HS-27A (cell line): Measurements from ENCODE around the gene SLC16A5.
"Not testable (repeated sequence)": the region's sequence is repeated elsewhere in the genome, so short reads cannot be mapped to it uniquely, and the experiment has no call there.

Experiments used
- DNase-seq: peaks from one replicate; pipeline ENCODE4 v3.0.0-alpha.2; 2012; ENCODE audit warnings: low read depth, missing footprints

SLC16A5 gene

DNA sequence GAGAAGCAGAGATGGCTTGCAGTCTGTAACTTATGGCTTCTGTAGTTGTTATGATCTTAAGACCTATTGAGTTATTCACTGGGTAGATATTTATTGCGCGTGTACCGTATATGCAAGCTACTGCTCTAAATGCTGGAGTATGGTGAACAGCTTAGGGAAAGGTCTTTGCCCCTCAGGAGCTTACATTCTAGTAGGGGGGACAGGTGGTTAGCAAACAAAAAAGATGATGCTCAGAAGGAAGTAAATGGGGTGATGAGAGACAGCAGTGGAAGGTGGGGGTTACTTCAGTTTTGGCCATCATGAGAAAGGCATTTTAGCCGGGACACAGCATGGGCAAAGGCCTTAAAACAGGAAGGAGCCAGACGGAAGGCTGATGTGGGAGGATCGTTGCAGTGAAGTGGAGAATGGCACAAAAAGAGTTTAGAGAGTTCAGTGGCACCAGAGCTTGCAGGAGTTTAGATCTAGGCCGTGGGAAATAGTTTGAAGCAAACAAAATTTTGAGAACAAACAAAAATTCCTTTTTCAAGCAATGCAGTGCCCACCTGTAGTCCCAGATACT, 24.1 kb downstream of the SLC16A5 start:
- no peak for DNase-seq

DNA sequence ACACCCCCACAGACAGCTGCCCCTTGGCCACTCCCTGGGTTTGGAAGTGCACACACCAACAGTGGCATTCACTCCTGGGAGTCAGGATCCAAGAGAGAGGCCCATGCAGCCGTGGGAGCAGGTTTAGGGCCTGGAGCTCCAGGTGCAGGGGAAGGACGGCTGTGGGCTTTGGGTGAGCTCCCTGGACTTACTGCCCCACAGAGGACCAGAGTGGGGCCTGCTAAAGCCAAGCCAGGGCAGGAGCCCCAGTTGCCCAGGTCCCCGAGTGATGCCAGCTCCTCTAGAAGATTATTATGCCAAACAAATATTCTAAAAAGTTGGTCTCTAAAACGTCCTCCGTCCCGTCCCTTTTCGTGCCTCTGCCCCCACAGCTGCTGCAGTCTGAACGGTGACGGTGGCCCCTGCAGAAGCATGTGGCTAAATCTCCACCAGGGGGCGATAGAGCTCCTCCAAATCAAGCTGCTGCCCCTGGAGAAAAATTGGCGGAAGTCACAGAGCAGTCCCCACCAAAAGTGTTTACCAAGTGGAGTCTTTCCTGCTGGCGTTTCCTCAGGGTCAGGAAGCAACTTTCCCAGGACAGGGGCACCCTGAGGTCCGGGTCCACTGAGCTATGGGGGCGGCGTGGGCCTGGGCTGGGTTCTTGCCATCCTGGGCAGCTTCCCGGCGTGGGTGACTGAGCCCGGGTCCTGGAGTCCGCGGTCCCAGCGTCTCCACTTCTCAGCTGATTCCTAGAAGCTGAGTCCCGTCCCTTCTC, 26.2 kb downstream of the SLC16A5 start:
- DNase-seq: peak; percentile 55

DNA sequence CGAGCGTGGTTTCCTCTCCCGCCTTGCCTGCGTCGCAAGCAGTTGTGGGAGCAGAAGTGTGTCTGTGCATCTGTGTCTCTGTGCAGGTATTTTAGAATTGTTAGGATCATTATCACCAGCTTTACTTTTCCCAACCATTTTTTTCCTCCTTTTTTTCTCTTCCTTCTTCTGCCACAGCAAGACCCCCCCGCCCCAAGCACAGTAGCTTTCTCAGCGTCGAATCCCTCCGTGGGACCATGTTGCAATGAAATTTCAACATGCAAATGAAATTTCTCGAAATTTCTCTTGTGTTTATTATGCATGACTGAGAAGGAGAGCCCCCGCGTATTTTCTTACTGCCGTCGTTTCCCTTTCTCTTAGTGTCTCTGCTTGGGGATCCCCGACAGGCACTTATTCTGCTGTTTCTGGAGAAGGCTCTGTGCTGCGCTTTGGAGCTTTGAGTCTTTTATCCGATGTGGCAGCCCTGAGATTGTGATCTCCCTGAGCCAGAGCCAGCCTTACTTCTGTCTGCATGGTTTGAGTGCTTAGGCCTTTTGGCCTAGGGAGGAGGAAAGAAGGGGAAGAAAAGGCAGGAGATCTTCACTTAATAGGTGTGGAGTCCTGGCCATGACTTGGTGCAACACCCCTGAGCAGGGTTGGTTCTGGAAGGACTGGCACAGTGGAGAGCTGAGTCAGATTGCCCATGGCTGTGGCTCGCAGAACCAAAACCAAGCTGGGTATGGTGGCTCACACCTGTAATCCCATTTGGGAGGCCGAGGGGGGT, 27.0 kb downstream of the SLC16A5 start:
- no peak for DNase-seq

DNA sequence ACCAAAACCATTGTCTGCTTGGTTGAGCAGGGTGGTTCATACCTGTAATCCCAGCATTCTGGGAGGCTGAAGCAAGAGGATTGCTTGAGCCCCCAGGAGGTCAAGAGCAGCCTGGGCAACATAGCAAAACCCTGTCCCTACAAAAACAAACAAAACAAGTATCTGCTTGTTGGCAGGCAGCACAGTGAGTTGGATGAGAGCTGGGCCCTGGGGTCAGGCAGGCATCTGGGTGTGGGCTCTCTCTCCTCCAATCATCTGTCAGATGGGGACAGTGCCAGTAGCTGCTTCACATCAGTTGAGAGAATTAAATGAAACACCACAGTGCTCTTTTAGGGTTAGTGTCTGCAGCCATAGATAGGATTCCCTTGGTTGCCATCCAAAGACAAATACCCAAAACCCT, 27.8 kb downstream of the SLC16A5 start:
- DNase-seq: no peak

DNA sequence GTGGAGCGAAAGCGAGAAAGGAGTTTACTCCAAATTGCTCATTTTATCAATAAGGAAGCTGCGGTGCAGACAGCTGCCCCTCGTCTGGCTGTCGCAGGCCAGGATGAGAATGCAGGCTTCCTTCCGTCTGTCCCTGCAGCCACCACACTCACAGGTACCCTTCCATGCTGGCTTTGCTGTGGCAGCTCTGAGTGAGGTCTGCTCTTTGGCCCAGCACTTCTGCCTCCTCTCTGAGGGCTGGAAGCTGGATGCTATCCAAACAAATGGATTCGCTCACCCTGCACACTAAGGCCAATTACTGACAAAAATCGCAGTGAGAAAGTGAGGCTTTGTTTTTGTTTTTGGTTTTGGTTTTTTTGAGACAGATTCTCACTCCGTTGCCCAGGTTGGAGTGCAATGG, 29.0 kb downstream of the SLC16A5 start:
- DNase-seq: no peak

DNA sequence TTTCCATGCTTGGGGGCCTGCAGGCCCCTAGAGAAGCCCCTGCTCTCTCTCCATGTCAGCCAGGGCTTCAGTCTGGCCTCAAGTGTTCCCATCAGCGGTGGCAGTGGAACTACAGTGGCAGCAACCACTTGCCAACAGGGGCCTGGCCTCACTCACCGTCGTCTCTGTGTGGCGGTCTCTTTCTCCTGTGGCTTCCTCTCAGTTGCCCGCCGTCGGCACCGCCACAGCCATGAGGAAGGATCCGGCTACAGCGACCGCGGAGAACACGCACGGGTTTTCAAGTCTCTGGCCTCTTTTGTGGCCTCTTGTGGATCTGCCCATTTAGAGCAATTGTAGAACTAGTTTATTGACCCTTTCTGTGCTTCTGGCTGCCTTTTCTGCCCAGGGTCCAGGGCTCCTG, 30.6 kb downstream of the SLC16A5 start:
- no peak for DNase-seq

DNA sequence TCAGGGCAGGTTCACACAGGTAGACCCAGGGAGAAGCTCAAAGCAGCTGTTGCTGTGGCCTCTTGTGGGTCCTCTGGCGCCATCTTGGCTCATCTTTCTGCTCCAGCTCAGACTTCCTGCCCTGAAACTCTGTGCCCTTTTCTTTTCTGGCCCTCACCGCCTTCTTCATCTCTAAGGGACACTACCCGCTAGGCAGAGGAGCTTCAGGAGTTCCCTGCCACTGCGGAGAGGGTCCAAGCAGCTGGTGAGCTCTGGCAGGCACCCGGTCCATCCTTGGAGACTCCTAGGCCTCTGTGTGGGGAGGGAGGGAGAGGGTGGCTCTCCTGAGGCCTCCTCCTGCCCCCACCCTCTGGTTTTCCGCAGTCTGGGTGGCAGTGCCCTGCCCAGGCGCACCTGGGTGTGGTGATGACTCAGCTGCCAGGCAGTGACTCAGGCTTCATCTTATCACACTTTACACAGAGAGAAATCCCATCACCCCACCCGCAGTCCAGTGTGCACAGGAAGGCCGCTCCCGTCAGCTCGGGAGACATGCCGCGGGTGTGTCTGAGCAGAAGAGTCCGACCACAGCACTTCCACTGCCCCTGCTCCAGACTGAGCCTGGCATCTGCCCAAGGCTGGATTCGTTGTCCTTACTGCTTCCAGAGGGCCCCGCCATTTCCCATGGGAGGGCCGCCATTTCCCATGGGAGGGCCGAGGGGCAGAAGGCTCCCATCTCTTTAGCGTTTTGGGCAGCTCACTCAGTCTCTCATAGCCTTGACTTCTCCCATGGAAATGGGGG, 36.5 kb downstream of the SLC16A5 start:
- peak; percentile 91 for DNase-seq

DNA sequence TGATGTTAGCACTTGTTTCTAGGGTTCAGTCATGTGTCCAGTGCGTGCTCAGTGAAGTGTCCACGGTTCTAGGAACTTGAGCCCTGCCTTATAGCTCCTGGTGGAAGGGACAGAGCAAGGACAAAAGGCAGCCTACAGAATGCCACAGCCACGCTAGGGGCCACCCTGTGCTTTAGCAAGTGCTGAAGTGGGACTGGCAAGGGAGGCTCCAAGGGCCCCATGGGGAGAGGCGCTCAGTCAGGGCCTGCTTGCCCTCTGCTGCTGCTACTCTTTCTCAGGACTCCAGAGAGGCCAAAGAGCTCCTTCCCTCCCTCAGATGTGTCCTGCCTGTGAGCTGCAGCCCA, 37.0 kb downstream of the SLC16A5 start:
- DNase-seq: no peak

DNA sequence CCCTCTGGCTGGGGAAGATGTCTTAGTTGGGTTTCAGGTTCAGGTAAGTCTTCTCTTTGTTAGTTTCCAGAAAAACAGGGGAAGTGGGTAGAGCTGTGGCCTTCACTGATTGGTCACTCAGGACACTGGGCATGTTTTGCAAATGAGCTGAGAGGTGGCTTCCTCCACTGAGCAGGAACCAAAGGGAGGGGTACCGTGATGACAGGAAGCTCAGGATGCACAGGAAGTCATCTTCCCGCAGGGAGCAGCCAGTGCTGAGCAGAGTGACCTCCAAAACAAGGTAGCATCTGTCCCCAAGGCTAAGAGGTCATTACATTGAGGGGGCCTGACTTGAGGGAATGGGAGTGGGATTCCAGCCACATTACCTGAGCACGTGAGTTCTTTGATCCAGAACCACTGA, 38.2 kb downstream of the SLC16A5 start:
- DNase-seq: no peak

DNA sequence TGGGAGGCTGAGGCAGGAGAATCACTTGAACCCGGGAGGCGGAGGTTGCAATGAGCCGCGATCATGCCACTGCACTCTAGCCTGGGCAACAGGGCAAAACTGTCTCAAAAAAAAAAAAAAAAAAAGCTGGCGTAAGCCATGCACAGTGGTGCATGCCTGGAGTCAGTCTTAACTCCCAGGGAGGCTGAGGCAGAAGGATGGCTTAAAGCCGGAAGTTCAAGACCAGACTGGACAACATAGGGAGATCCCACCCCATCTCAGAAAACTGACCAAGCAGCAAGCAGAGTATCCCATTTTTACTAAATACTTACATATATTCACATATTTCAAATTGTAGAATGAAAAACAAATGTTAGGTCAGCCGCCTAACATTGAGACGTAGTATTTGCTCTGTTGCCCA, 39.2 kb downstream of the SLC16A5 start:
- no peak for DNase-seq

DNA sequence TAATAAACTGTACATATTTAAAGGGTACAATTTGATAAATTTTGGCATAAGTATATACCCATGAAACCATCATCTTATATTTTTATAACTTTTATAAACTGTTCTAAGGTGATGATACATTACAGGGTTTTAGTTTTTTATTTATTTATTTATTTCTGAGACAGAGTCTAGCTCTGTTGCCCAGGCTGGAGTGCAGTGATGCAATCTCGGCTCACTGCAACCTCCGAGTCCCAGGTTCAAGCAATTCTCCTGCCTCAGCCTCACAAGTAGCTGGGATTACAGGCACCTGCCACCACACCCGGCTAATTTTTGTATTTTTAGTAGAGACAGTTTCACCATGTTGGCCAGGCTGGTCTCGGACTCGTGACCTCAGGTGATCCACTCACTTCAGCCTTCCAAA, 40.2 kb downstream of the SLC16A5 start:
- DNase-seq: not testable (repeated sequence)

DNA sequence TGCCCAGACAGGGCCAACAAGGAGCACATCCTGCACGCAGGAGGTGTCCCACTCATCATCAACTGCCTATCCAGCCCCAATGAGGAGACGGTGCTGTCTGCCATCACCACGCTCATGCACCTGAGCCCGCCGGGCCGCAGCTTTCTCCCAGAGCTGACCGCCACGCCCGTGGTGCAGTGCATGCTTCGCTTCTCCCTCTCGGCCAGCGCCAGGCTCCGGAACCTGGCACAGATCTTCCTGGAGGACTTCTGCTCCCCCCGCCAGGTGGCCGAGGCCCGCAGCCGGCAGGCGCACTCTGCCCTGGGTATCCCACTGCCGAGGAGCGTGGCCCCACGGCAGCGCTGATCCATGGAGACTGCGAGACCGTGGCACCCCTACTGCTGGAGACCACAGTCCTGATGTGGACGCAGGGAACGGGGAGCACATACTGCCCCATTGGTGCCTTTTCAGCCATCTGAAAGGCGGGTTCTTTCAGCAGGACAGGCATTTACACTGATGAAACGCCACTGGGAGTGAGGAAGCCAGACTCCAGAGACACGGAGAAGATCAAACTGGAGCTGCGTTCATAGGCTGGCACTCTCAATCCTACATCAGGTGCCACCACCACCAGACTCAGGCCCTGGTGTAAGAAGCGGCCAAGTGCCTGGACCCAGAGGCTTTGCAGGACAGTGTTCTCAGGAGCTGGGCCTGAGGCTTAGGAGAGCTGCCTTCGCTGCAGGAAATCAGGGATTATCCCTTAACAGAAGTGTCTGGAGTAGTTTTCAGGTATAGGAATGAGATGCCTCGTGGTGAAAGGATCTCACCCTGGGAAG, 41.1 kb downstream of the SLC16A5 start:
- DNase-seq: no peak

DNA sequence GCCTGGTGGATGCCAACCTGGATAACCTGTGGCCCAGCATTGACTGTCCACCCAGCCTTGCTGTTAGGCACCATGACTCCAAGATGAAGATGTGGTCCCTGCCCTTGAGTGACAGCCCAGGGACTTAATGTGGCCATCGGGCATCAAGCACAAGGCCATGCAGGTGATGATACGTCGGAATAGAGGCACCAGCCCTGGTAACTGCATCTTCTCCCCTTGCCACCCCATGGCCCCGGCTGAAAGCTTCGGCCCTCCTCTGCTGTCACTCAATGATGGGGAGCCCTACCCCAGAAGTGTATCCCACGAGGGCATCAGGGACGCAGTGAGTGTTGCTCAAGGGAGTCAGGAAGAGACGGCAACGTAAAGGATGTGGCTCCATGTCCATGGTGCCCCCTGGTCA, 41.8 kb downstream of the SLC16A5 start:
- DNase-seq: no peak

DNA sequence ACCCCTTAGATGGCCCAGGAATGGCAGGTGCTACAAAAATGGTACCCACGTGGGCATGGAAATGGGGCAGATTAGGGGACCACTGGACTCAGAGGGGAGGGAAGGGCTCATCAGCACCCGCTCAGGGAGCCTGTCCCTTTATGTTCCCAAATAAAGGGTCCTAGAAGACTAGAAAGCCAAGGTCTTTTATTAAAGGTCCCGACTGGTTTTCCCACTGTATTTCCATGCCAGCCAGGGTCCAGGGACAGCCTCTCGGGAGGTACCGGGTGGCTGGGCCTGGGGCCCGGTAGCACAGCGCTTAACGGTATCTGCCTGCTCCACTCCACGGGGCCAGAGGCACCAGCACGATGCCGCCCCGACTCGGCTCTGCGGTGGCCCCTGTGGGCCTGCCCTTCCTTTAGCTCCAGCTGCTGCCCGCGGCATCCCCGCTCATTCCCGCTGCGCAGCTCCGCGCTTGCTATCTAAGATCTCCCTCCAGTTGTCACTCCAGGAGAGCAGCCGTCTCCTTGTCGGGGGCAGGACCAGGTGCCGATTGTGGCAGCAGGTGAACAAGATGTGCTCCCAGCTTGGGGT, 42.4 kb downstream of the SLC16A5 start:
- no peak for DNase-seq

DNA sequence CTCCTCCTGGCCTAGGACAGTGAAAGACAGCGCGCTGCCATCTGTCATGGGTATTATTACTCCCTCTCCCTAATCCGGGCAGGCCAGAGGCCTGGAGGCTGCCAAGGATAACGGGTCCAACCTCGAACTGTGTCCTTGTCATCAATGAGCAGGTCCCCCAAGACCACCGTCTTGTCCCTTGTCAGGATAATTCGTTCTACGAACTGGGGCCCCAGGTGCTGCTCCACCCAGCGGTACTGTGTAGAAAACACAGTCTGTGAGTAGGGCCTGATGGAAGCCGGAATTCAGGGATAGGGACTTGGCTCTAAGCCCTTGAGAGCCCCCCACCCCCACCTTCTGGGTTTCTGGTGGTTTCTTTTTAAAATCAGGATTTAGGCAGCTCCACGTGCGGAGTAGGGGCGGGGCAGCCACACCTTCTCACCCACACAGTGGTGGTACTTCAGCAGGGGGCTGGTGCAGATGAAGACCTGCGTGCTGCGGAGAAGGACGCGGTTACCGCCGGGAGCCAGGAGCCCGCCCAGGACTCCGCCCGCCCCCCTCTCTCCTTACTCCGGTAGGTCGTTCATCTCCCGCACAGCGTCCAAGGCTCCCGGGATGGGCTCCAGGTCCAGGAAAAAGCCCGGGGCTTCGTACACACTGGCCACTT, 43.0 kb downstream of the SLC16A5 start:
- no peak for DNase-seq

DNA sequence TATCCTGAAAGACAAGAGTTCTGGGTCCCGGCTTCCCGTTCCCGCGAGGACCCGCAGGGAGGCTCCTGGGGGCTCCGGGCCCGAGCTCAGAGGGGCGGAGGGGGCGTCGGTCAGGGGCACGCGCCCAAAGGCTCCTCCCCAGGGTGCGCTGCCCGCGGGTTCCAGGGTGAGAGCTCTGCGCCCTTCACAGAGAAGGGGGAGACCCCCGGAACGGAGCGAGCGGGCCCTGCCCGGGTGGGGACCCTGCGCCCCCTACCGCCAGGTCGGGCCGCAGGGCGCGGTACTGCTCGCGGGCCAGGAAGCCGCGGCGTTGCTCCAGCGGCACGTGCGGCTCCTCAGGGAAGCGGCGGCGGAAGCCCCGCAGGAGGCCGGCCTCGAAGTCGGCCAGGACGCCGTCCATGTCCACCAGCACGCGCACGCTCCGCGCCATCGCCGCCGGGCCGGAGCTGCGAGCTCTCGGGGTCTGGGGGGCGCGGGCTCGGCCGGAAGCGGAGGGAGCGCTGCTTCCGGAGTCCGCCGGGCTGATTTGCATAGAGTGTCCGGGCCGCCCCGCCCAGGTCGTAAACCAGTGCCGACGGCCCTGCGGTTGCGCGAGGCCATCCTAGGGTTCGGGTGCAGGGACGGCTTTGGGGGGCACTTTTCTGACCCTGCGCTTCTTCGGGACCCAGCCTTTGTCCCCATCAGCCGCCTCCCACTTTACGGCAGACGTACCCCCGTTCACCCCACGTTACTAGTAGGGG, 43.7 kb downstream of the SLC16A5 start, which contains the start of gene NT5C:
Gene NT5C (minus strand): TSS at position 465 of the 740 bp plus-strand sequence. CDS start 35 bp downstream, at position 430.
- DNase-seq: no peak

DNA sequence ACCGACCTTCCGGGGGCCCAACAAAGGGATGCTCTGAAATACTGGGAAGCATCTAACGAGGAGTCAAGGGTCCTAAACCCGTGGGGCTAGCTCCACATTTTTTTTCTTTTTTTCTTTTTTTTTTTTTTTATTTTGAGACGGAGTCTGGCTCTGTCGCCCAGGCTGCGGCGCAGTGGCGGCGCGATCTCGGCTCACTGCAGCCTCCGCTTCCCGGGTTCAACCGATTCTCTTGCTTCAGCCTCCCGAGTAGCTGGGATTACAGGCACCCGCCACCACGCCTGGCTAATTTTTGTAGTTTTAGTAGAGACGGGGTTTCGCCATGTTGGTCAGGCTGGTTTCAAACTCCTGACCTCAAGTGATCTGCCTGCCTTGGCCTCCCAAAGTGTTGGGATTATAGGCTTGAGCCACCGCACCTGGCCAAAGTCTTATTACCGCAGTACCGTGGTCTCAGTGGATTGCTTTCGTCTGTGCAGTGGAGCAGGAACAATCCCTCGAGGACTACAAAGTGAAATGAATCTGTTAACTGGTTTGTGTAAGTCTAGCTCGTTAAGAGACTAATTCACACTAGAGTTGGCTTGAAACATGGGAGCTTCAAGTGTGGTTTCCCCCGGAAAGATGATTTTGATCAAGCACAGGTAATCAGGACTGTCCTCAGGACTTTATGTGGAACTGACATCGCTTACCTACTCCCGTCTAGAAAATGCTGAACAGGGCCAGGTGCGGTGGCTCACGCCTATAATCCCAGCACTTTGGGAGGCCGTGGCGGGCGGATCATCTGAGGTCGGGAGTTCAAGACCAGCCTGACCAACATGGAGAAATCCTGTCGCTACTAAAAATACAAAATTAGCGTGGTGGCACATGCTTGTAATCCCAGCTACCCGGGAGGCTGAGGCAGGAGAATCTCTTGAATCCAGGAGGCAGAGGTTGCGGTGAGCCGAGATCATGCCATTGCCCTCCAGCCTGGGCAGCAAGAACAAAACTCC, 44.6 kb downstream of the SLC16A5 start:
- not testable (repeated sequence) for DNase-seq

DNA sequence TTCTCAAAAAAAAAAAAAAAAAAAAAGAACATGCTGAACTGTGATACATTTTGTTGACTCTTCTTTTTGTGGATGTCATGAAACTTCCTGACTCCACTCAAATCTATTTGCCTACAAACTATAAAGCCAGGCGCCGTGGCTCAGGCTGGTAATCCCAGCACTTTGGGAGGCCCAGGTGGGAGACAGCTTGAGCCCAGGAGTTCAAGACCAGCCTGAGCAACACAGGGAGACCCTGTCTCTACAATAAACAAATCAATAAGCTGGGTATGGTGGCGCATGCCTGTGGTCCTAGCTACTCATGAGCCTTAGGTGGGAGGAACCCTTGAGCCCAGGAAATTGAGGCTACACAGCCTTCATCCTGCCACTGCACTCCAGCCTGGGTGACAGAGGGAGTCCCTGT, 45.2 kb downstream of the SLC16A5 start:
- DNase-seq: no peak
